Vagina (tissue), 2 donors: ENCODE results near the gene ZNF534. TPM values are rescaled to one million over a fixed set of nuclear protein-coding genes. Genes with fewer than 3 reads are reported as not detected.
"Not testable (repeated sequence)": the region's sequence is repeated elsewhere in the genome, so short reads cannot be mapped to it uniquely, and the experiment has no call there.

Experiments used
- DNase-seq, 2 donors: peaks; one replicate each; pipeline ENCODE4 v3.0.0-alpha.2; 2017; ENCODE audit errors: extremely low spot score in 2 of 2
- H3K27ac ChIP-seq: fragments of 200-600 bp; sonication (generic); one replicate; pipeline ENCODE4 v1.5.1; 2019
- H3K27me3 ChIP-seq: fragments of 200-600 bp; sonication (generic); one replicate; pipeline ENCODE4 v1.5.1; 2019
- H3K36me3 ChIP-seq, 2 donors: fragments of 200-600 bp; sonication (generic); one replicate each; pipeline ENCODE4 v1.5.1; 2017 to 2019
- H3K4me1 ChIP-seq: fragments of 200-600 bp; sonication (generic); one replicate; pipeline ENCODE4 v1.5.1; 2019
- H3K4me3 ChIP-seq, 2 donors: fragments of 200-600 bp; sonication (generic); 1 replicate in 1 of 2; 2 replicates in 1 of 2; pipeline ENCODE4 v1.5.1; 2016 to 2019
- H3K9me3 ChIP-seq: fragments of 200-600 bp; sonication (generic); one replicate; pipeline ENCODE4 v1.5.1; 2019
- CTCF ChIP-seq, 3 experiments: fragments of 450-650 bp in 2 of 3; fragments of 200-600 bp in 1 of 3; sonication (generic) in 1 of 3; IDR thresholded peaks; one replicate each; pipeline ENCODE4 v1.5.1; 2017 to 2019; ENCODE audit warnings: antibody characterized with exemption in 3 of 3, mild to moderate bottlenecking in 2 of 3, moderate library complexity in 2 of 3
- POLR2A ChIP-seq, 2 donors: fragments of 450-650 bp; IDR thresholded peaks; one replicate each; pipeline ENCODE4 v1.6.1; 2017; ENCODE audit warnings: antibody characterized with exemption in 2 of 2, mild to moderate bottlenecking in 2 of 2, moderate library complexity in 2 of 2
- POLR2AphosphoS5 ChIP-seq, 2 donors: sonication (generic); formaldehyde crosslinking; IDR thresholded peaks; one replicate each; pipeline ENCODE4 v1.9.0; 2017; ENCODE audit warnings: antibody characterized with exemption in 2 of 2, mild to moderate bottlenecking in 2 of 2, low read depth in 1 of 2; ENCODE audit not compliant: insufficient read depth in 1 of 2
- intact Hi-C: fragments of 100-400 bp; cut with DNase I; formaldehyde crosslinking; loops from one replicate; pipeline ENCODE4 v1.15.1; 2023
- total RNA-seq: library from RNA; depleted of rRNA; stranded (reverse); fragments of >200 nt; gene quantifications from one replicate; pipeline ENCODE4 v1.2.3, GENCODE V29; 2016

The ZNF534 gene
- total RNA-seq, 1 donor from 2014 or later, result not detected

DNA sequence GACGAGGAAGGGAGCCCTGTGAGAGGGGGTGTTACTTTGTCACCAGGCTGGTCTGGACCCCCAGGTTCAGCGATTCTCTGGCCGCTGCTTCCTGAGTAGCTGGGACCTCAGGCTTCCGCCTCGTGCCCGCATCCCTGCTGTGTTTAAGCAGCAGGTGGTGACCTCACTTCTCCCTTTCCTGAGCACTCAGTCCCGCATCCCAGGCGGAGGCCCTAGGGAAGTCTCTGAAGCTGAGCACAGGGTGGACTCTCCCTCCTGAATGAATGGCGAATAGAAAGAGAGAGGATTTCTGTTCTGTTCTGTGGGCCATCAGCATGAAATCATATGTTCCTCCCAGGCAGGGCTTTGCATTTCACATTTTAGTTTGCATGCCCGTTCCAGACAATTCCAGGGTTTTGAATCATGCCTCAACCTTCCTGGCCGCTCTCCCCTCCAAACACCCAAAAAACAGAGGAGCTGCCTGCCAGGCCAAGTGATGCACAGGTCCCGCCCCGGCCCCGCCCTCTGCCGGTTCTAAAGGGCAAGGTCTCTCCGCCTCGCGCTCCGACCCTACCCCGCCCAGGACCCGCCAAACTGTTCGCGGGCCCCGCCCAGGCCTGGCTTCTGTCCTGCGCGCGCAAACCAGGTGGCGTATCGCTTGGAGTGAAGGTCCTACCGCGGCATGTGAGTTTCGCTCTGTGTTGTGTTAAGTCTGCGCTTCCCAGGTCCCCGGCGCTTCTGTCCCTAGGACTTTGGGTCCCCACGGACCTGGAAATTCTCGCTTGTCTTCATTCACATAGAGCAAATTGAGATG lies 63.4 kb downstream of the ZNF534 start:
- H3K9me3 ChIP-seq, result peaks cover 7% of the 10 kb centered on the region
- no peak for TF ChIP-seq CTCF (IDR thresholded peaks at IDR 0.05)
- no peak for TF ChIP-seq POLR2A (IDR thresholded peaks at IDR 0.05)
- TF ChIP-seq POLR2AphosphoS5 (IDR thresholded peaks at IDR 0.05; ENCODE audit: insufficient read depth in 1 of 2, low read depth in 1 of 2), result no peak
- H3K36me3 ChIP-seq, result no peaks in the 10 kb centered on the region
- intact Hi-C loops, result no loop called here
- peak overlapping the region in 1 of 2 donors; percentile 1 for H3K4me3 ChIP-seq
- no peaks in the 10 kb centered on the region for H3K4me1 ChIP-seq
- H3K27me3 ChIP-seq, result no peaks in the 10 kb centered on the region
- no peak overlapping the region for H3K27ac ChIP-seq
- DNase-seq, result no peak

GRCh38 chr19:52492994-52493470 lies 64.1 kb downstream of the ZNF534 start:
- Histone ChIP-seq H3K27ac (no peak overlapping the region), H3K27me3 (no peaks in the 10 kb centered on the region), H3K4me1 (no peaks in the 10 kb centered on the region), H3K9me3 (peaks cover 7% of the 10 kb centered on the region), H3K36me3 (no peaks in the 10 kb centered on the region), H3K4me3 (peak overlapping the region in 1 of 2 donors; percentile 1)
- no peak for DNase-seq
- no peak for TF ChIP-seq CTCF (IDR thresholded peaks at IDR 0.05)
- TF ChIP-seq POLR2AphosphoS5 (IDR thresholded peaks at IDR 0.05; ENCODE audit: insufficient read depth in 1 of 2, low read depth in 1 of 2), result no peak
- TF ChIP-seq POLR2A (IDR thresholded peaks at IDR 0.05), result no peak
- intact Hi-C loops, result no loop called here

GRCh38 chr19:52494518-52494917 lies 65.6 kb downstream of the ZNF534 start:
- H3K27me3 ChIP-seq, result no peaks in the 10 kb centered on the region
- no peaks in the 10 kb centered on the region for H3K36me3 ChIP-seq
- peaks cover 7% of the 10 kb centered on the region for H3K9me3 ChIP-seq
- no peak overlapping the region for H3K4me3 ChIP-seq
- H3K27ac ChIP-seq, result no peak overlapping the region
- H3K4me1 ChIP-seq, result no peaks in the 10 kb centered on the region
- no peak for TF ChIP-seq CTCF (IDR thresholded peaks at IDR 0.05)
- no peak for TF ChIP-seq POLR2AphosphoS5 (IDR thresholded peaks at IDR 0.05; ENCODE audit: insufficient read depth in 1 of 2, low read depth in 1 of 2)
- no peak for TF ChIP-seq POLR2A (IDR thresholded peaks at IDR 0.05)
- intact Hi-C loops, result no loop called here
- DNase-seq, result no peak

GRCh38 chr19:52498571-52498970 lies 69.6 kb downstream of the ZNF534 start:
- Histone ChIP-seq H3K9me3 (no peaks in the 10 kb centered on the region), H3K27ac (no peak overlapping the region), H3K27me3 (no peaks in the 10 kb centered on the region), H3K4me1 (no peaks in the 10 kb centered on the region), H3K36me3 (peaks cover 0 to 9% of the 10 kb centered on the region in 2 donors), H3K4me3 (no peak overlapping the region)
- no peak for DNase-seq
- intact Hi-C loops, result no loop called here
- TF ChIP-seq CTCF (IDR thresholded peaks at IDR 0.05), result no peak
- TF ChIP-seq POLR2A (IDR thresholded peaks at IDR 0.05), result no peak
- TF ChIP-seq POLR2AphosphoS5 (IDR thresholded peaks at IDR 0.05; ENCODE audit: insufficient read depth in 1 of 2, low read depth in 1 of 2), result no peak

GRCh38 chr19:52500474-52500873 lies 71.5 kb downstream of the ZNF534 start:
- intact Hi-C loops, H3K9me3 ChIP-seq, H3K27ac ChIP-seq, H3K4me1 ChIP-seq, H3K4me3 ChIP-seq, H3K27me3 ChIP-seq, DNase-seq: not testable (repeated sequence)
- peaks cover 0 to 12% of the 10 kb centered on the region in 2 donors for H3K36me3 ChIP-seq

- H3K4me1 ChIP-seq, DNase-seq, H3K27ac ChIP-seq, H3K27me3 ChIP-seq, H3K4me3 ChIP-seq, H3K9me3 ChIP-seq, intact Hi-C loops: not testable (repeated sequence)
- peaks cover 0 to 12% of the 10 kb centered on the region in 2 donors for H3K36me3 ChIP-seq
Observed at GRCh38 chr19:52500991-52501390, 72.0 kb downstream of the ZNF534 start.
